ENCODE data around the gene PEPD.

The PEPD gene

DNA sequence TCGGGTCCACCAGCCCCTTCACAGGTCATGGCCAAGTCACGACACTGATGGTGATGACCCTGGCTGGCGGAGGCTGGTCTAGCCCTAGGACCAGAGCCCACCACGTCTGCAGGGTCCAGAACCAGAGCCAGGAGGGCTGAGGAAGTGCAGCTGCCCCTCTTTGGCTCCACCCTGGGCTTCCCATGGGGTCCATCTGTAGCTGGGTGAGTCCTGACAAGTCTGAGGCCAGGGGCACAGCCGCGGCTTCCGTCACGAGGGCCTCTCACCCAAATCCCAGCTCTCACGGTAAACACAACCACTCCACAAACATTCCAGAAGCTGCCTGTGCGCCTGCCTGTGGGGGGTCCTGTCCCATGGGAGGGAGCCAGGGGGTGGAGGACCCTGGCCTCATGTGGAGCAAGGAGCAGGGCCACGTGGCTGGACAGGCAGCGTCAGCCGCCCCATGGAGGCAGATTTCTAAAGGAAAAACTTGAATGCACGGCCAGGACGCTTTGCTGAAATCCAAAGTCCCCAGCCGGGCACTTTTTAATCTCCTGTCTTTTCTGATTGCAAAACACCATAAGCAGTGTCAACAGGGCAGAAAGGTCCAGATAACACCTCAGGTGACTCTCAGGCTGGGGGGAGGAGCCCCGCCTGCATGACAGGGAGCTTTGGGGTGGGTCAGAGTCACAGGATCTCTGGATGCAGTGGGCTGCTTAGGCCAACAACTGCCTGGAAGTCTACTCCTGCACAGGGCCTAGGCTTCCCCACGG lies 118.2 kb downstream of the PEPD start:
- WGBS, 2 experiments = 86 to 89% methylated on average over 18 of the region's 18 CpGs
- Histone ChIP-seq H3K27ac (ENCODE audit: insufficient read depth, low read depth, low read length, poor library complexity, severe bottlenecking) (no peak overlapping the region), H3K27me3 (ENCODE audit: control insufficient read depth, insufficient read depth, low read length, poor library complexity, severe bottlenecking) (no peaks in the 10 kb centered on the region)

DNA sequence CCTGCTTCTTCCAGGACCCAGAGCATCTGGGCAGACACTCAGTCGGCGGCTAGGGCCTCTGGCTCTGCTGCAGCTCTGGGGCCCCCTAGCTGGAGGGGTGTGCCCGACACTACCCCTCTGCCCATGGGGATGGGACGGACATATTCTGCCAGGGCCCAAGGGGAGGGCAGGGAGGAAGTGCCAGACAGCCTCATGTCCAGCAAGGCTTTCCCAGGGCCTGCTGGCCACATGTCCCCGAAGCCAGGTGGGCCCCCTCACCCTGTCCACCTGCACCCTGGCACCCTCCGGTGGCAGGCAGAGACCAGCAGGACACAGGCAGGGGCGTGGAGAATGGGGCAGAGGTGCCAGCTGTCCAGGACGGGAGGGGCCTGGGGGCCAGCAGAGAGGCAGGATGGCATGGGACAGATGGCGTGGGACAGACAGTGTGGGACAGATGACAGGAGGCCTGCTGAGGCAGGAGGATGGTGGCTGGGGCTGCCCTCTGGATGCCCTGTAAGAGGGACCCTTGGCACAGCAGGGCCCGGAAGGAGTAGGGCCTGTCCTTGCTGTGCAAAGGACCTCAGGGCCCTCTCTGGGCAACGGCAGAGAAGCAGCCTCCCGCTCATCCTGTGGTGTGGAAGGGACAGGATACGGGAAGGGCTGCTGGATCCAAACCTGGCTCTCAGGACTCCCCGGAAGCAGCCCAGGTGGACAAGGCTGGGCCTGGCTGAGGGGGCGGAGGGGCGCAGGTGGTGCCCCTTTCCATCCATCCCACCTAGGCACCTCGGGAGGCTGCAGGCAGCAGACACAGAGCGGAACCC lies 119.0 kb downstream of the PEPD start:
- Histone ChIP-seq H3K27ac (ENCODE audit: insufficient read depth, low read depth, low read length, poor library complexity, severe bottlenecking) (no peak overlapping the region), H3K4me1 (ENCODE audit: control insufficient read depth, insufficient read depth, low read length) (peaks cover 6% of the 10 kb centered on the region), H3K27me3 (ENCODE audit: control insufficient read depth, insufficient read depth, low read length, poor library complexity, severe bottlenecking) (no peaks in the 10 kb centered on the region), H3K9me3 (ENCODE audit: control insufficient read depth, low read length) (no peaks in the 10 kb centered on the region), H3K4me3 (ENCODE audit: insufficient read depth, low read depth, low read length) (no peak overlapping the region), H3K36me3 (ENCODE audit: control insufficient read depth, insufficient read depth, low read length) (no peaks in the 10 kb centered on the region)
- WGBS, 2 experiments = 88 to 92% methylated on average over 18 of the region's 18 CpGs

More for the DNA sequence above, 118.2 kb downstream of the PEPD start:
- Histone ChIP-seq H3K4me3 (ENCODE audit: insufficient read depth, low read depth, low read length) (no peak overlapping the region), H3K4me1 (ENCODE audit: control insufficient read depth, insufficient read depth, low read length) (peaks cover 6% of the 10 kb centered on the region), H3K9me3 (ENCODE audit: control insufficient read depth, low read length) (no peaks in the 10 kb centered on the region), H3K36me3 (ENCODE audit: control insufficient read depth, insufficient read depth, low read length) (no peaks in the 10 kb centered on the region)

DNA sequence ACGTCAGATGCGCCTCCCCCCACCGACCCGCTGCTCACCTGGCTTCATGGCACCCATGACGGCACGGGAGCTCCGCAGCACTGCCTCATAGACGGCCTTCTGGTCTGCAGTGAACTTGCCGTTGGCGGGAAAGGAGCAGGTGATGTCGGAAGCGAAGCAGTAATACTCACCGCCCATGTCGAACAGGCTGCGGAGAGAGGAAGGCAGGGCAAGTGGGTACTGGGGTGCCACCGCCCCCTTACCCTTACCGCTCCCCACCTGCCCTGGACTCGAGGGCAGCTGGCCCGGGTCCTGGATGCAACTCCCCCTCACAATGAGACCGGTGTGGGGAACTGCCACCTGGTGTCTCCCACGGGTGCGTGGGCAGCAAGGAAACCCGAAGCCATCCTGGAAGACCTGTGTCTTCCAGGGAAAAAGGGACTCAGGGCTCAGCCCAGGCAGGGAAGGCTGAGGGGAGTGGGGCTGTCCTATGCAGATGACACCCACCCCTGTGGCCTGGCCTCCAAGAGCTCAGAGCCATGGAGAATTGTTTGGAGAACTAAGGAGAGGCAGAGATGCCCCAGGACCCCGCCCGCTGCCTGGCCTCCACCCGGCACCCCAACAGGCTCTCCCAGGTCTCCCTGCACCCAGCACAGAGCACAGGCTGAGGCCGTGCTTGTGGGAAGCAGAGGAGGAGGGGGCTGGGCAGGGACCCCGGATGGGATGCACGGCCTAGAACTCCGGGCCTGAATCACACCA lies 119.7 kb downstream of the PEPD start:
- no peak overlapping the region for H3K27ac ChIP-seq (ENCODE audit: insufficient read depth, low read depth, low read length, poor library complexity, severe bottlenecking)
- 94 to 95% methylated on average over 30 of the region's 30 CpGs for WGBS, 2 experiments

DNA sequence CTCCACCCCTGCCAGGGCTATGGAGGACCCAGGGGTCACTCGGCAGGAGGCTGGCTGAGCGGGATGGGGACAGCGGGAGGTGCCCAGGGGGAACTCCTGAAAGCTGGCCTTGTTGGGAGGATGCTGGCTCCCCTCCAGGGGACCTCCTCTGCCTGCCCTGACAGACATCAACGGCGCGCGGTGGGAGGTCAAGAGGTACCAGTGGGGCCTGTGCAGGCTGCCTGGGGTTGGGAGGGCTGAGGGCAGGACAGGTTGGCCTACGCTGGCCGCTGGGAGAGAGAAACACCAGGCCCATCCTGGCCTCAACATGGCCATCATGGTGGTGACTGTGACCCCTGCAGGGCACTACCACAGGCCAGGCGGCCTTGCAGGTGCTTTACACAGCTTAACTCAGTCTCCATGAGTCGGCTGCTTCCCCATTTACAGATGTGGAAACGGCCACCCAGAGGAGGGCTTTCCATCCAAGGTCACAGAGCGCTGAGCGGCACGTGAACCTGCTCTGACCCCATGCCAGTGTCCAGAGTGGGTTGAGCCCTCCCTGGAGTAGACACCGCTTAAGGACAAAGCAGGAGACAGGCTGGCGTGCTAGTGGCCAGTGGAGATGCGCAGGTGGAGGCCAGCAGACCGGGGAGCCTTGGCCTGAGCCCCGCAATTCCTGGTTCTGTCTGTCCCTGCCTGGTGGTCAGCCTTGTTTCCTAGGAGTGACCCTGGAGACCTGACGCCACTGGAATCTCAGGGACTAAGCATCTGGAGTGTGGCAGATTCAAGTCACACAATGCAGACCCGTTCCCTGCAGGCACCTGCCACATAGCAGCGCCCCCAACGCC lies 120.5 kb downstream of the PEPD start:
- H3K4me3 ChIP-seq (ENCODE audit: insufficient read depth, low read depth, low read length) = no peak overlapping the region
- H3K27me3 ChIP-seq (ENCODE audit: control insufficient read depth, insufficient read depth, low read length, poor library complexity, severe bottlenecking) = no peaks in the 10 kb centered on the region
- H3K36me3 ChIP-seq (ENCODE audit: control insufficient read depth, insufficient read depth, low read length) = no peaks in the 10 kb centered on the region
- H3K9me3 ChIP-seq (ENCODE audit: control insufficient read depth, low read length) = no peaks in the 10 kb centered on the region
- no peaks in the 10 kb centered on the region for H3K4me1 ChIP-seq (ENCODE audit: control insufficient read depth, insufficient read depth, low read length)
- H3K27ac ChIP-seq (ENCODE audit: insufficient read depth, low read depth, low read length, poor library complexity, severe bottlenecking) = no peak overlapping the region
- 92% methylated on average over 24 of the region's 24 CpGs for WGBS, 2 experiments

More for the DNA sequence above, 119.7 kb downstream of the PEPD start:
- no peaks in the 10 kb centered on the region for H3K9me3 ChIP-seq (ENCODE audit: control insufficient read depth, low read length)
- H3K4me3 ChIP-seq (ENCODE audit: insufficient read depth, low read depth, low read length) = no peak overlapping the region
- no peaks in the 10 kb centered on the region for H3K27me3 ChIP-seq (ENCODE audit: control insufficient read depth, insufficient read depth, low read length, poor library complexity, severe bottlenecking)
- peaks cover 6% of the 10 kb centered on the region for H3K4me1 ChIP-seq (ENCODE audit: control insufficient read depth, insufficient read depth, low read length)
- H3K36me3 ChIP-seq (ENCODE audit: control insufficient read depth, insufficient read depth, low read length) = no peaks in the 10 kb centered on the region

DNA sequence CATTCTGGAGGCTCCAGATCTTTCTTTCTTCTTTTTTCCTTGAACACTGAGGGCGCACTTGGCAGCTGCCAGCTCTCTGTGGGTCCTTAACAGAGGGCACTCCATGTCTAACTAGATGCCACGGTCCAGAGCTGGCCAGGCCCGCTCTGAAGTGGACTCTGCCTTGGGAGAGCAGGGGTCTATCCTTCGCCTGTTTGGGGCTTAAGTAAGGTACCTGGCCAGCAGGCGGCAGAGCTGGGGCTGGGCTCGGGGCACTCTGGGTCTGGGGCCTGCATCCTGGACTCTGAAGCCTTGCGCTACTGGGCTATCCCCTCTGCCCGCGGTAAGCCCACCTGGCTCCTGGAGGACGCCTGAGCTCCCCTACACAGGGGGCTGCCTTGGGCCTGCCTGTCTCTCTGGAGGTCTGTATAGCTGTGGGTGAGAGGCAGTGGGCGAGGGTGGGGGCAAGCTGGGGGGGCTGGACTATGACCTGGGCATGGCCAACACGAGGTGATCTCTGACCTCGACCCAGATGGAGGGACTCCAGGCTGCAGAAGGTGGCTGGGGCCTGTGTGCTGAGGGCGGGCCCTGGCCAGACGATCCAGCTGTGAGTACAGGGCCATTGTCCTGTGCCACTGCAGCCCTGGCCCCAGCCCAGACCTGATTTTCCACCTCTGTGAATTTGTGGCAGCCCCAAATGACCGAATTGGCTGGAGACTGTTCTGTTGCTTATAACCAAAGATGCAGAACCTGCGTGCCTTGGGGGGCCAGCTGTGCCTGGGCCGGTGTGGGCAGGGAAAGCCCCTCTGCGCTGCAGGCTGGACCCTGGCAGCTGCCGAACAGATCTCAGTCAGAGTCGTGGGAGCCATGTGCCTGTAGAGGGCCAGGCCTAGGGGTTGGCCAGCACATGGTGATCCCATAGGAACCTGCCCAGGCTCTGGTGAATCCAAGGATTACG lies 121.6 kb downstream of the PEPD start:
- Histone ChIP-seq H3K4me1 (ENCODE audit: control insufficient read depth, insufficient read depth, low read length) (no peaks in the 10 kb centered on the region), H3K27ac (ENCODE audit: insufficient read depth, low read depth, low read length, poor library complexity, severe bottlenecking) (no peak overlapping the region), H3K4me3 (ENCODE audit: insufficient read depth, low read depth, low read length) (no peak overlapping the region), H3K9me3 (ENCODE audit: control insufficient read depth, low read length) (no peaks in the 10 kb centered on the region), H3K36me3 (ENCODE audit: control insufficient read depth, insufficient read depth, low read length) (no peaks in the 10 kb centered on the region), H3K27me3 (ENCODE audit: control insufficient read depth, insufficient read depth, low read length, poor library complexity, severe bottlenecking) (no peaks in the 10 kb centered on the region)
- 92 to 93% methylated on average over 22 of the region's 22 CpGs for WGBS, 2 experiments

DNA sequence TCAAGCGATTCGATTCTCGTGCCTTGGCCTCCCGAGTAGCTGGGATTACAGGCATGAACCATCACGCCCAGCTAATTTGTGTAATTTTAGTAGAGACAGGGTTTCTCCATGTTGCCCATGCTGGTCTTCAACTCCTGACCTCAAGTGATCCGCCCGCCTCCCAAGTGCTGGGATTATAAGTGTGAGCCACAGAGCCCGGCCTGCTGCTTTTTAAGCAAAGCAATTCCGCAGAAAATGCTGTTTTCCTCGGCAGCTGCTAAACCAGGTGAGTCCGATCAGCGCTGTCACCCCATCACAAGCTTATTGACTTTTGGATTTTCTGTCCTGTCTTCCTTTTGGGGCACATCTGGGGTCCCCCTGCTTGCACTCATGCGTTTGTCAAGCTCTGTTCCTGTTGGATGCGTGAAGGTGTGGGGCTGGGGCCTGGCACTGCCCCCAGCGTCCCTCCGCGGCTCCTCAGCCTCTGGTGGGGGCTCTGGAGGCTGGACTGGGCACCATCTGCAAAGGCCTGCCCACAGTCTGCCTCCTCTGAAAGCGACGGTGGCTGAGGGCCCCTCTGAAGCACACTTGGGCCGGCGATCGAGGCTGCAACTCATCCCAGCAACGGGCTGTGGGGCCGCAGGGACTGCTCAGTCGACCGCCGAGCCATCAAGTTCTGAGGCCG lies 122.4 kb downstream of the PEPD start:
- no peaks in the 10 kb centered on the region for H3K36me3 ChIP-seq (ENCODE audit: control insufficient read depth, insufficient read depth, low read length)
- no peak overlapping the region for H3K4me3 ChIP-seq (ENCODE audit: insufficient read depth, low read depth, low read length)
- H3K4me1 ChIP-seq (ENCODE audit: control insufficient read depth, insufficient read depth, low read length) = no peaks in the 10 kb centered on the region
- no peak overlapping the region for H3K27ac ChIP-seq (ENCODE audit: insufficient read depth, low read depth, low read length, poor library complexity, severe bottlenecking)
- no peaks in the 10 kb centered on the region for H3K9me3 ChIP-seq (ENCODE audit: control insufficient read depth, low read length)
- WGBS, 2 experiments = 94 to 95% methylated on average over 28 of the region's 28 CpGs
- H3K27me3 ChIP-seq (ENCODE audit: control insufficient read depth, insufficient read depth, low read length, poor library complexity, severe bottlenecking) = no peaks in the 10 kb centered on the region

DNA sequence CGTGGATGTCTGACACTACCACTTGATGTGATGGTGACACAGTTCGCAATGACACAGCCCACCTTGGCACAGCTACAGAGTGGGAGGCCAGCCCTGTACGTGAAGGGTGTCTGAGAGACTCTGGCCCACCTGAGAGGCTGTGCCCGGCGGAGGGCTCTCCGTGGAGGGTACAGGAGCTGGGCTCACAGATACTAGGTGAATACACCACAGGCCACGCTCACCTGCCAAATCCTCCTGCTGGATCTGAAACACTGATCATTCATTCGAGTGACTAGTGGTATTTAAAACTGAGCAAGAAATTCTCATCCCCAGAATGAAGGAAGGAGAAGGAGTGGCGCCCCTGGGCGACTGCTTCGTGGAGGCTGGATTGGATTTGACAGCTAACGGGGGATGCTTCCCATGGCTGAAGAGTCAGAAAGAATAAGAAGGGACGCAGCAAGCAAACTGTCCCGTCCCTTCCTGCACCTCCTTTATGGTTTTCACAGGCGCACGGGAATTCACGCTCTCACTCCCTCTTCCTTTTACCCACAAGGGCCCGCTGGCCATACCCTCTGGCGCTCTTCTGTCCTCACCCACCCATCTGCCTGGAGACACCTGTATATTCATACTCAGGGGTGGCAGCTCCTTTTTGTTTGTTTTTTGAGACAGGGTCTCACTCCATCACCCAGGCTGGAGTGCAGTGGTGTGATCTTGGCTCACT lies 123.1 kb downstream of the PEPD start:
- 92 to 93% methylated on average over 19 of the region's 19 CpGs for WGBS, 2 experiments
- H3K27ac ChIP-seq (ENCODE audit: insufficient read depth, low read depth, low read length, poor library complexity, severe bottlenecking) = no peak overlapping the region
- no peaks in the 10 kb centered on the region for H3K27me3 ChIP-seq (ENCODE audit: control insufficient read depth, insufficient read depth, low read length, poor library complexity, severe bottlenecking)
- no peaks in the 10 kb centered on the region for H3K36me3 ChIP-seq (ENCODE audit: control insufficient read depth, insufficient read depth, low read length)
- no peaks in the 10 kb centered on the region for H3K4me1 ChIP-seq (ENCODE audit: control insufficient read depth, insufficient read depth, low read length)
- no peaks in the 10 kb centered on the region for H3K9me3 ChIP-seq (ENCODE audit: control insufficient read depth, low read length)
- H3K4me3 ChIP-seq (ENCODE audit: insufficient read depth, low read depth, low read length) = no peak overlapping the region

DNA sequence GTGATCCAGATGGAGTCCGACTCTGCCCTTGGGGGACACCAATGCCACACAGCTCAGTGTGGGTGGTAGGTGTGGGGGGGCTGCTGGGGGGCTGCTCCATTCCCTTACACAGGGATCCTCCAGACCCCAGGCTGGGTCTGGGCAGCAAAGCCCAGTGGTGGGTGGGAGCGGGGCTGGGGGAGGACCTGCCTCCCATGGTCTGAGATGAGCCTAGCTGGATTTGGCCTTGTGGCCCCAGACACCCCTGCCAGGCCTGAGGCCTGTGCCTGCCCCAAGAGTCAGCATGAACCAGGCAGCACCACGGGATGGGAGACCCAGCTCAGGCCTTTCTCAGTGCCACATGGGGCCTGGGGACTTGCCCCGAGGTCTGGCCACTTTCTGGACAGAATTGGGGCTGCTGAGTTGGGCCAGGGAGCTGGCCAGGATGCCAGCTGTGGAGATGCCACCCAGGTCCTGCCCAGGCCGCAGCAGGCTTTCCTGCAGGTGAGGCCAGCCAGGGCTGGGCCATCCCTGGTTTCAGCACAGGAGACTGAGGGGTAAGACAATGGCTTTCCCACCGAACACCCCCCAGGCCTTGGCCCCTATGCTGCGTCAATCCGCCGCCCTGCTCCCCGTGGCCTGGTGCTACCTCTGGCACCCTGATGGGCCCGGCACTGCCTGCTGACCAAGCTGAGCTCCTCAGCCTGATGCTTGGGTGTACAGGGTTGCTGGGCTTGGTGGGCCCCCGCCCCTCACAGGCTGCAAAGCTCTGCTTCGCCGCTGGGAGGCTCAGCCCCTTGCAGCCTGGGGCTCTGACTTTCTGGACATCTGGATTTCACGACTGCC lies 123.8 kb downstream of the PEPD start:
- Histone ChIP-seq H3K4me3 (ENCODE audit: insufficient read depth, low read depth, low read length) (no peak overlapping the region), H3K9me3 (ENCODE audit: control insufficient read depth, low read length) (no peaks in the 10 kb centered on the region), H3K36me3 (ENCODE audit: control insufficient read depth, insufficient read depth, low read length) (no peaks in the 10 kb centered on the region), H3K4me1 (ENCODE audit: control insufficient read depth, insufficient read depth, low read length) (no peaks in the 10 kb centered on the region), H3K27ac (ENCODE audit: insufficient read depth, low read depth, low read length, poor library complexity, severe bottlenecking) (no peak overlapping the region), H3K27me3 (ENCODE audit: control insufficient read depth, insufficient read depth, low read length, poor library complexity, severe bottlenecking) (no peaks in the 10 kb centered on the region)
- 79 to 81% methylated on average over 15 of the region's 15 CpGs for WGBS, 2 experiments

Measured in ectodermal cell (in vitro differentiated cells).